Right lobe of liver (tissue), 4 donors: Measurements from ENCODE around the gene RNU1-4.
"Not testable (repeated sequence)": the region's sequence is repeated elsewhere in the genome, so short reads cannot be mapped to it uniquely, and the experiment has no call there.

Source experiments
- POLR2A ChIP-seq: fragments of 450-650 bp; IDR thresholded peaks from one replicate; pipeline ENCODE4 v1.6.1; 2017; ENCODE audit warnings: antibody characterized with exemption, mild to moderate bottlenecking
- TF ChIP-seq, protein P1 (sequence below), 4 donors: fragments of 200-600 bp in 3 of 4; fragments of 450-650 bp in 1 of 4; IDR thresholded peaks; one replicate each; pipeline versions ENCODE4 v1.5.1 to v1.8.0; 2016 to 2022; ENCODE audit warnings: antibody characterized with exemption in 4 of 4, mild to moderate bottlenecking in 2 of 4
- donor health status: DM: no; HTN: no; CAD: no.
- donor health status: DM: no; HTN: no; CAD: no.
- donor health status: DM: no; HTN: yes; CAD: no.

DNA sequence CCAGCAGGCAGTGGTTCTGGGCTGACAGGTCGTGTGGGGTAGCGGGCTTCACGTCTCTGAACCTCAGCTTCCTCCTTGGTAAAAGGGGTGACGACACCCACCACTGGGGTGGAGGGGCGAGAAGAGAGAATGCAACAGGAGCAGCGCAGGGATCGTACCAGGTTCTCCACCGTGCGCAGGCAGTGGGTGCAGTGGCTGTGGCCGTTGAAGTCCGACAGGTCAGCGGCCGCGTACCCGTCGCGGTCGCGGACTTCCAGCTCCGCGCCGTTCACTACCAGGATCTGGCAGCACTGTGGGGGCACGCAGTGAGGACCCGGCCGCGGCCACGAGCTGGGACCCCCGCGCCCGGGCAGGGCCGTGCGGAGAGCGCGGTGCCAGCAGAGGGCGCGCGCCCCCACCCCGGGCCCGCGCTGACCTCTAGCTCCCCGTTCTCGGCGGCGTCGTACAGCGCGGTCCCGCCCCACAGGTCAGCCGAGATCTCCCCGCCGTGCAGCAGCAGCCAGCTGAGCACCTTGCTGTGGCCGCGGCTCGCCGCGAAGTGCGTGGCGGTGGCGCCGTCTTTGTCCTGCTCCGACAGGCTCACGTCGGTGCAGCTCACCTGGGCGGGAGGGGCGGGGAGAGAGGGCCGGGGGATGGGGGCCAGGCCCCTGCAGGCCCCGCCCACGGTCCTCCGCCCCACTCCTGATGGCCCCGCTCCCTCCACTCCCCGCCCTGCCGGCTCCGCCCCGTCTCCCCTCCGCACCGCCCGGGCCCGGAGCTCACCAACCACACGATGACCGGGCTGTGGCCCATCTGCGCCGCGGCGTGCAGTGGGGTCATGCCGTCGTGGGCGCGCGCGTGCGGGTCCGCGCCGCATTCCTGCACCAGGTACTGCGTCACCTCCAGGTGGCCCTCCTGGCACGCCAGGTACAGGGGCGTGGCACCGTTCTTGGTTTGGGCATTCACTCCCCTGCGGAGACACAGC is 32.9 kb upstream of the RNU1-4 start:
- TF ChIP-seq, protein P1, sequence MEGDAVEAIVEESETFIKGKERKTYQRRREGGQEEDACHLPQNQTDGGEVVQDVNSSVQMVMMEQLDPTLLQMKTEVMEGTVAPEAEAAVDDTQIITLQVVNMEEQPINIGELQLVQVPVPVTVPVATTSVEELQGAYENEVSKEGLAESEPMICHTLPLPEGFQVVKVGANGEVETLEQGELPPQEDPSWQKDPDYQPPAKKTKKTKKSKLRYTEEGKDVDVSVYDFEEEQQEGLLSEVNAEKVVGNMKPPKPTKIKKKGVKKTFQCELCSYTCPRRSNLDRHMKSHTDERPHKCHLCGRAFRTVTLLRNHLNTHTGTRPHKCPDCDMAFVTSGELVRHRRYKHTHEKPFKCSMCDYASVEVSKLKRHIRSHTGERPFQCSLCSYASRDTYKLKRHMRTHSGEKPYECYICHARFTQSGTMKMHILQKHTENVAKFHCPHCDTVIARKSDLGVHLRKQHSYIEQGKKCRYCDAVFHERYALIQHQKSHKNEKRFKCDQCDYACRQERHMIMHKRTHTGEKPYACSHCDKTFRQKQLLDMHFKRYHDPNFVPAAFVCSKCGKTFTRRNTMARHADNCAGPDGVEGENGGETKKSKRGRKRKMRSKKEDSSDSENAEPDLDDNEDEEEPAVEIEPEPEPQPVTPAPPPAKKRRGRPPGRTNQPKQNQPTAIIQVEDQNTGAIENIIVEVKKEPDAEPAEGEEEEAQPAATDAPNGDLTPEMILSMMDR (IDR thresholded peaks at IDR 0.05) = peak in 2 of 4 donors; percentile 12
- not testable (repeated sequence) for TF ChIP-seq POLR2A
